Stimulated activated CD8-positive, alpha-beta memory T cell treated with anti-CD3 and anti-CD28 coated beads, Interleukin-15, amount 100 ng/mL, for 24 hours (primary cell): ENCODE results near the gene ABI3.
"Not testable (repeated sequence)": the region's sequence is repeated elsewhere in the genome, so short reads cannot be mapped to it uniquely, and the experiment has no call there.

ENCODE experiments used
- DNase-seq: peaks from one replicate; pipeline ENCODE4 v3.0.0-alpha.2; 2020; ENCODE audit warnings: low read depth

The ABI3 gene

DNA sequence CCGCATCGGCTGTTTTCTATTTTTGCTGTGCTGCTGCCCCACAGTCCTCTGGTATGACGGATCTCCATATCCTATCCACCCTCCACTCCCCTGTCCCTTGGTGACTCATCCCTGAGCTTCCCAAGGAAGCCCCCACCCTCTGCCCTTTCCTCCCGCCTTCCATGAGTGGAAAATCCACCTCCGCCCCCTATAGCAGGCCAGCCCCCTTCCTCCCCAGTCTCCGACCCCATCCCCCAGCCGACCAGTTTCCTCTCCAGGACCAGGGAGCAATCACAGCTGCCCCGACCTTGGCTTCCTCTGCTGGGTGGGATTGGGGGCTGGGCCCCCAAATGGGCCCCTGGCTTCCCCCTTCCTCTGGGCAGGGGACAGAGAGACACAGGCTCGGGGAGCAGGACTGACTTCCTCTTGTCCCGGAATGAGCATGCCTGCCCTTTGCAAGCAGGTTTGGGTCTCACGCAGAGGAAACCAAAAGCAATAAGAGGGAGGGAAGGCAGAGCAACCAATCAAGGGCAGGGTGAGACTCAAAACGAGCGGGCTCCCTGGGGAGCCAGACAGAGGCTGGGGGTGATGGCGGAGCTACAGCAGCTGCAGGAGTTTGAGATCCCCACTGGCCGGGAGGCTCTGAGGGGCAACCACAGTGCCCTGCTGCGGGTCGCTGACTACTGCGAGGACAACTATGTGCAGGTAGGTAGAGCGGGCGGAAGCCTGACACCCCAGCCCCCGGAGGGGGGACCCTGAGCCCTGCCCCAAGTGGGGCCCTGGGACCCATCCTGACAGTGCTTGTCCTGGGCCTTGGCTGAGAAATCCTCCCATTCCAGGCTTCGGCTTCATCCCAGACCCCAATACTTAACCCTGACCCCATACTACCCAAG lies at the start of gene ABI3, which contains the start of gene GNGT2:
TSS of gene ABI3 (plus strand) at position 550 of the 872 bp plus-strand sequence. CDS start at position 568, 18 bp downstream.
TSS of gene GNGT2 (minus strand) at position 417 of the 872 bp plus-strand sequence. CDS start 3,152 bp downstream, outside the sequence.
- no peak for DNase-seq

- DNase-seq: no peak
Observed at GRCh38 chr17:49162866-49163265, 47.6 kb upstream of the ABI3 start.

GRCh38 chr17:49165143-49165542 lies 45.4 kb upstream of the ABI3 start:
- no peak for DNase-seq

DNA sequence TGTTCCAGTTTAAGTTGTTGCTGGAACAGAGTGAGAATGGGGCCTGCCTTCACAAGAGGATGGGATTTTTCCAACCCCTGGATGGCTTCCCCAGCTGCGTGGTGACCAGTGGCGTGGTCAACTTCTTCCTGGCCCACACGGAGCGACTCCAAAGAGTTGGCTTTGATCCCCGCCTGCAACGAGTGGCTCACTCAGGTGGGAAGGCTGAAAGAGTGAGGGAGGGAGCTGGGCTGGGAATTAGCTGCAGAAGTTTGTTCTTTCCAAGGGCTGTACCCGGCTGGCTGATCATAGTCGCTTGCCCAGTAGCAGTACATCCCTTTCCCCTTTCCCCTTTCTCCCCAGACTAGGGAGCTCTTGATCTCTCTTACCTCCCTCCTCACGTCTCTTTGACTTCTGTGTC lies 41.8 kb upstream of the ABI3 start:
- DNase-seq: no peak

- no peak for DNase-seq
Observed at GRCh38 chr17:49170216-49170615, 40.3 kb upstream of the ABI3 start.

DNA sequence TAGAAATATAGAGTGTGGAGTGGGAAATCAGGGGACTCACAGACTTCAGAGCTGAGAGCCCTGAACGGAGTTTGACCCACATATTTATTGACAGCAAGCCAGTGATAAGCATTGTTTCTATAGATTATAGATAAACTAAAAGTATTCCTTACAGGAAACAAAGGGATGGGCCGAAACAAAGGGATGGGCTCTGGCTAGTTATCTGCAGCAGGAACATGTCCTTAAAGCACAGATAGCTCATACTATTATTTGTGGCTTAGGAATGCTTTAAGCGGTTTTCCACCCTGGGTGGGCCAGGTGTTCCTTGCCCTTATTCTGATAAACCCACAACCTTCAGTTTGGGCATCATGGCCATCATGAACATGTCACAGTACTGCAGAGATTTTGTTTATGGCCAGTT lies 39.8 kb upstream of the ABI3 start:
- not testable (repeated sequence) for DNase-seq

DNA sequence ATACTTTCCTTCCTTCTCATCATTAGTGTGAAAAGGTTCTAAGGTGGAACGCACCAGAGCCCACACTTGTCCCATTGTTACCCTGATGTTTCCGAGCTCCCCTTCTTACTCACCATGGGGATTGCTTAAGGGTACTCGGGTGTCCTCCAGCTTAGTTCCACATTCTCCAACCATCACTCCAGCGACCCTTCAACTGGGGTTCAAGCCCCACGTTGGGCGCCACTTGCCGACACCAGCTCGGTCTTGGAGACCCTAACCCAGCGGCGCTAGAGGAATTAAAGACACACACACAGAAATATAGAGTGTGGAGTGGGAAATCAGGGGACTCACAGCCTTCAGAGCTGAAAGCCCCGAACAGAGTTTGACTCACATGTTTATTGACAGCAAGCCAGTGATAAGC lies 34.5 kb upstream of the ABI3 start:
- not testable (repeated sequence) for DNase-seq

GRCh38 chr17:49180303-49180702 lies 30.2 kb upstream of the ABI3 start:
- DNase-seq: peak; percentile 57

DNA sequence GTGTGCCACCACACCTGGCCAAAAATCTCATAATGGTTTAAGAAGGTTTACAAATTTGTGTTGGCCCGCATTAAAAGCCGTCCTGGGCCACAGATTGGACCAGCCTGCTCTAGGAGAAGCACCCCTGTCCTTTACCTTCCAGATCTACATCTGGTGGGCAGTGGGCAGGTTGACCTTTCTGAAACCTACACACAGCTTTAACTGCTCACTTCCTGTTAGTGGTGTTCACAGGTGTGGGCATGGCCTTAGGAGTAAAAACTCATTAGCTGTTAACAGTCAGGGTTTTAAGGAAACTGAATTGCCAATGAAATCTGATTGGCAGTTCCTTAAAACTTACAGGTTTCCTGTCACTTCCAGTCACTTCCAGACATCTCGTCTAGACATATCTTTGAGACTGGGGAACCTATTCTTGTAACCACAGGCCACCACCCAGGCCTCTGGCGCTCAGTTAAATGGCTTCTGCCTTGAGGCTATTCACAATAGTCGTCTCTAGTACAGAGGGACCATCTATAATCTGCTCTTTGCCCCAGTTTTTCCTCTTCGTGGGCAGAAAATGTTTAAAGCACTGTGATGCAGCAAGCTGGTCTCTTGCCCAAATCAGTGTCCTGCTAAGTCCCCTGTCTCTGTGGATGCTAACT lies 29.4 kb upstream of the ABI3 start:
- no peak for DNase-seq

DNA sequence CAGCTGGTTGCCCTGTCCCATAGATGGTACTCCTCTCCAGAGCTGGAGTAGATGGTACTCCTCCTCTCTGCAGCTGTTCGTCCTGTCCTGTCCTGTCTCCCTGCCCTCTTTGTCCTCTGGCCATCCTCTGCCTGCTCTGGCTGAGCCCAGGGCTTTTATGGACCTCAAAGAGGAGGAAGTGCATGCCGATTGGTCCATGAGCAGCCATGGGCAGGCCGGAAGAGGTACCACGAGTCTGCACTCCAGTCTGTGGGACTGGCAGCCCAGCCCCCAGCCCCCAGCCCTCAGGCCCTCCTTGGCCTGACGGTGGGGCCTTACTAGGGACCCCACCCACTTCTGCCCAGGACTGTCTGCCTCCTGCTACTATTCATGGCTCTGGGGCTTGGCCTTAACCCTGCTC lies 27.2 kb upstream of the ABI3 start:
- no peak for DNase-seq

DNA sequence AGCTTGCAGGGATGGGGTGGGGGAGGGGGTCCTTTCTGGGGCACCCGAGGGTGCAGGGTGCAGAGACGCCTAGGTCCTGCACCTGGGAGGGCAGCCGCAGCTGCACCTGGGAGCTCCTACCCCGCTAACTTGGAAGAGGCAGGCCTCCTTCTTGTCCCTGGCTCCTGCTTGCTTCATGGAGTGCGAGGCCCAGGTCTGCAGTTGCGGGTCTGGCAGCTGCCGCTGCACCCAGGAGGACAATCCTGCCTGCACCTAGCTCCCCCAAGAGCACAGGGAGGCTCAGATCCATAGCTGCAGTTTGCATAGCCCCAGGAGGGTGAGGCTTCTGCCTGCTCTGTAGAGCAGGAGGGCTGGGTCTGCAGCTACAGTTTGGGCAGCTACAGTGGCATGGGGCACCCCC lies 26.7 kb upstream of the ABI3 start:
- DNase-seq: no peak

DNA sequence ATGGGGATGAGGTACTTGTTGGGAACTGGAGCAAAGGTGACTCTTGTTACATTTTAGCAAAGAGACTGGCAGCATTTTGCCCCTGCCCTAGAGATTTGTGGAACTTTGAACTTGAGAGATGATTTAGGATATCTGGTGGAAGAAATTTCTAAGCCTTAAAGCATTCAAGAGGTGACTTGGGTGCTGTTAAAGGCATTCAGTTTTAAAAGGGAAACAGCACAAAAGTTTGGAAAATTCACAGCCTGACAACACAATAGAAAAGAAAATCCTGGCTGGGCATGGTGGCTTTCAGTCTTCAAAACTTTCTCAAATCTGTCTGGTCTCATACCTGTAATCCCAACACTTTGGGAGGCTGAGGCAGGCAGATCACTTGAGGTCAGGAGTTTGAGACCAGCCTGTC lies 26.0 kb upstream of the ABI3 start:
- DNase-seq: not testable (repeated sequence)

DNA sequence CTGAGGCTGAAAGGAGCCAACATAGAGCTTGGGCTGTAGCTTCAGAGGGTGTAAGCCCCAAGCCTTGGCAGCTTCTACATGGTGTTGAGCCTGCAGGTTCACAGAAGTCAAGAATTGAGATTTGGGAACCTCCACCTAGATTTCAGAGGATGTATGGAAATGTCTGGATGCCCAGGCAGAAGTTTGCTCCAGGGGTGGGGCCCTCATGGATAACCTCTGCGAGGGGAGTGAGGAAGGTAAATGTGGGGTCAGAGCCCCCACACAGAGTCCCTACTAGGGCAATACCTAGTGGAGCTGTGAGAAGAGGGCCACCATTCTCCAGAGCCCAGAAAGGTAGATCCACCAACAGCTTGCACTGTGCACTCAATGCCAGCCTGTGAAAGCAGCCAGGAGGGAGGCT lies 25.1 kb upstream of the ABI3 start:
- not testable (repeated sequence) for DNase-seq

- DNase-seq: no peak
Observed at GRCh38 chr17:49187301-49187700, 23.2 kb upstream of the ABI3 start.

DNA sequence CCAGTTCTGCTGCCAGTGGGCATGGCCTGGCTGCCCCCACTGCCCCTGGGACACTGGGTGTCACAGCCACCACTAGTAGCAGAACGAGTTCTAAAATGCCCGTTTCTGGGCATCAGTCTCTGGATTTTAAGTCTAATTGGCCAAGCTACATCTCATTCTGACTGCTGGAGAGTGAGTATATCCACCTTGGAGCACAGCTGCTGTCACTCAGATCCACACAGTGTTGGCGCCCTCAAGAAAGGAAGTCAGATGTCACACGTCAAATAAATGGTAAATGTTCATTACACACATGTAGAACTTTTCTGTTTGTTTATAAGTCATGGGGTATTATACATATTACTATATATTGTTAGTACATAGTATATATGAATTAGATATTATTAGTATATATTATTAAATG lies 19.6 kb upstream of the ABI3 start:
- DNase-seq: no peak

DNA sequence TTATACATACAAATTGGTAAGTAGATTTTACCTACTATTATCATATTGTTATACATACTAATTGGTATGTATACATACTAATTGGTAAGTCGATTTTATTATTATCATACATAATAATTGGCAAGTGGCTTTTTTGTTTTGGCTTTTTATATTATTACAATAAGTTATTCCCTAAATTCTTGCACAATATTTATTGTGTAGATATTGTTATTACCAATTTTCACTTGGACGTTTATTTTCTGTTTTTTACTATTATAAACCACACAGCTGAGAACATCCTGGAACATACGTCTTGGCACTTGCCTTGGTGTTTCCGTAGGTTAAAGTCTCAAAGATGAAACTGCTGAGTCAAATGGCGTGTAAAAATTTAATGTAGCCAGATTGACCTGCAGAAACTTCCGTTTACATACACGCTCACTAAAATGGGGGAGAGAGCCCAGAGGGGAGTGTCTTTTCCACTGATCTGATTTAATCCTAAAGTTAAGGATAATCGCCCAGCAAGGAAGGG lies 19.0 kb upstream of the ABI3 start:
- no peak for DNase-seq

GRCh38 chr17:49191917-49192741 lies 18.4 kb upstream of the ABI3 start:
- DNase-seq: peak; percentile 93

DNA sequence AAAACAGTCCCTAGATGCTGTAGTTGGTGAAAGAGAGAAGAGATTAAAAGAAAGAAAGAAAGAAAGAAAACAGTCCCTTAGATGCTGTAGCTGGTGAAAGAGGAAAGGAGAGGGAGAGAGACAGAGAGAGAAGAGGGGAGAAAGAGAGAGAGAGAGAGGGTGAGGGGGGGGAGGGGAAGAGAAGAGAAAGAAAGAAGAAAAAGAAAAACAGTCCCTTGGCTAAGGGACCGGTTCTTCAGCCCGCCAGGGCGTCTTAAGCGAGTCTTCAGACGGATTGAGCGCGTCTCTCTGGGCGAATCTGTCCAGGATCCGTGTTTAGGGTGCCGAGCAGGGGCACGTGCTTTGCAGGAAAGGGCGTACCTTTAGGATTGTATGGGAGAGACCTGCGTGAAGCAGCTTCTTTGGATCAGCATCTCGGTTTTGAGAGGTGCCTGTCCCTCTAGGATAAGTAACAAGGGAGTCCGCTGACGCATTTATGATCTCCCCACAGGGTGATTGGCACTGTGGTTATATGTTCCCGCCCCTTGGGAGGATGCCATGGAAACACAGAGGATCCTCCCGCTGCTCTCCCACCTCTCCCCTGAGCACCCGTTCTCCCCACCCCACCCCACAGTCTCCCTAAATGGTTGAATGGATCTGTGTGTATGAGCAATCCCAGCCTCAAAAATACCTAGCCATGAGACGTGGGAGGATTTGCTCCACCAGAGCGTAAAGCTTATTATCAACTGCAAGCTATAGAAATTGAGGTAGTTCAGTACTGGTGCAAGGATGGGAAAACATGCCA lies 16.8 kb upstream of the ABI3 start:
- no peak for DNase-seq

DNA sequence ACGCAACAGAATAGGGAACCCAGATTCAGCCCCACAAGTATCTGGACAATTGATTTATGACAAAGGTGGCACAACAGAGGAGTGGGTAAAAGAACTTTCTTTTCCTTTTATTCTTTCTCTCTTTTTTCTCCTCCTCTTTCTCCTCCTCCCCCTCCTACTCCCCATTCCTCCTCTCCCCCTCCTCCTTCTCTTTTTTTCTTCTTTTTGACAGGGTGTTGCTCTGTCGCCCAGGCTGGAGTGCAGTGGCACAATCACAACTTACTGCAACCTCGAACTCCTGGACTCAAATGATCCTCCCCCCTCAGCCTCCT lies 16.3 kb upstream of the ABI3 start:
- no peak for DNase-seq

GRCh38 chr17:49195751-49196150 lies 14.8 kb upstream of the ABI3 start:
- DNase-seq: no peak

GRCh38 chr17:49196520-49196919 lies 14.0 kb upstream of the ABI3 start:
- DNase-seq: no peak
